ENCODE measurements around the gene KIAA1549.

KIAA1549 gene

GRCh38 chr7:138974675-138975292, 6.4 kb downstream of the KIAA1549 start:
- no peak for DNase-seq

GRCh38 chr7:138974103-138974502, 7.1 kb downstream of the KIAA1549 start:
- DNase-seq: no peak

- DNase-seq: no peak
Measured at GRCh38 chr7:138970952-138971351, 10.2 kb downstream of the KIAA1549 start.

- DNase-seq: no peak
Measured at GRCh38 chr7:138970446-138970845, 10.7 kb downstream of the KIAA1549 start.

- DNase-seq: no peak
Measured at GRCh38 chr7:138967159-138967558, 14.0 kb downstream of the KIAA1549 start.

GRCh38 chr7:138964624-138965436, 16.4 kb downstream of the KIAA1549 start:
- DNase-seq: no peak

- no peak for DNase-seq
Measured at GRCh38 chr7:138963675-138964074, 17.5 kb downstream of the KIAA1549 start.

GRCh38 chr7:138962561-138963270, 18.5 kb downstream of the KIAA1549 start:
- no peak for DNase-seq

GRCh38 chr7:138961159-138961558, 20.0 kb downstream of the KIAA1549 start:
- no peak for DNase-seq

GRCh38 chr7:138958391-138958956, 22.7 kb downstream of the KIAA1549 start:
- DNase-seq: no peak

- no peak for DNase-seq
Measured at GRCh38 chr7:138957753-138958390, 23.3 kb downstream of the KIAA1549 start.

GRCh38 chr7:138957217-138957616, 24.0 kb downstream of the KIAA1549 start:
- no peak for DNase-seq

GRCh38 chr7:138954545-138955475, 26.4 kb downstream of the KIAA1549 start:
- DNase-seq: no peak

- DNase-seq: no peak
Measured at GRCh38 chr7:138952791-138953190, 28.4 kb downstream of the KIAA1549 start.

GRCh38 chr7:138951953-138952352, 29.2 kb downstream of the KIAA1549 start:
- no peak for DNase-seq

- no peak for DNase-seq
Measured at GRCh38 chr7:138949421-138950088, 31.6 kb downstream of the KIAA1549 start.

- no peak for DNase-seq
Measured at GRCh38 chr7:138948403-138948802, 32.8 kb downstream of the KIAA1549 start.

- DNase-seq: no peak
Measured at GRCh38 chr7:138945821-138946220, 35.4 kb downstream of the KIAA1549 start.

- DNase-seq: no peak
Measured at GRCh38 chr7:138945154-138945553, 36.0 kb downstream of the KIAA1549 start.

GRCh38 chr7:138944592-138944991, 36.6 kb downstream of the KIAA1549 start:
- no peak for DNase-seq

- no peak for DNase-seq
Measured at GRCh38 chr7:138943061-138943460, 38.1 kb downstream of the KIAA1549 start.
